NCI-H1694 (cell line): ENCODE results near the gene GRID1.
"Not testable (repeated sequence)": the region's sequence is repeated elsewhere in the genome, so short reads cannot be mapped to it uniquely, and the experiment has no call there.

ENCODE experiments used
- DNase-seq: peaks from one replicate; lab custom pipeline; 2025; lab: John Stamatoyannopoulos, UW

GRID1 gene

GRCh38 chr10:86251426-86251825 lies 115.2 kb downstream of the GRID1 start:
- no peak for DNase-seq

- no peak for DNase-seq
Measured at GRCh38 chr10:86250399-86250798, 116.2 kb downstream of the GRID1 start.

- no peak for DNase-seq
Measured at GRCh38 chr10:86249794-86250193, 116.8 kb downstream of the GRID1 start.

GRCh38 chr10:86248062-86248461 lies 118.5 kb downstream of the GRID1 start:
- no peak for DNase-seq

GRCh38 chr10:86247588-86247987 lies 119.0 kb downstream of the GRID1 start:
- no peak for DNase-seq

GRCh38 chr10:86247073-86247472 lies 119.5 kb downstream of the GRID1 start:
- no peak for DNase-seq

- no peak for DNase-seq
Measured at GRCh38 chr10:86246279-86246940, 120.2 kb downstream of the GRID1 start.

- DNase-seq, result no peak
Measured at GRCh38 chr10:86245015-86245394, 121.6 kb downstream of the GRID1 start.

GRCh38 chr10:86244297-86245014 lies 122.1 kb downstream of the GRID1 start:
- no peak for DNase-seq

GRCh38 chr10:86243651-86244155 lies 122.9 kb downstream of the GRID1 start:
- DNase-seq, result no peak

GRCh38 chr10:86242761-86243160 lies 123.8 kb downstream of the GRID1 start:
- no peak for DNase-seq

GRCh38 chr10:86238089-86238488 lies 128.5 kb downstream of the GRID1 start:
- not testable (repeated sequence) for DNase-seq

GRCh38 chr10:86234541-86235270 lies 131.9 kb downstream of the GRID1 start:
- DNase-seq, result no peak

GRCh38 chr10:86234107-86234506 lies 132.5 kb downstream of the GRID1 start:
- no peak for DNase-seq

GRCh38 chr10:86233131-86233530 lies 133.5 kb downstream of the GRID1 start:
- no peak for DNase-seq

- no peak for DNase-seq
Measured at GRCh38 chr10:86232644-86233043, 134.0 kb downstream of the GRID1 start.

GRCh38 chr10:86231796-86232560 lies 134.6 kb downstream of the GRID1 start:
- DNase-seq, result no peak

GRCh38 chr10:86230557-86231180 lies 135.9 kb downstream of the GRID1 start:
- no peak for DNase-seq

GRCh38 chr10:86229811-86230556 lies 136.6 kb downstream of the GRID1 start:
- DNase-seq, result no peak

GRCh38 chr10:86229376-86229775 lies 137.2 kb downstream of the GRID1 start:
- DNase-seq, result no peak
